DMS53 (cell line): ENCODE results near the gene ABR.
A peak's percentile ranks its signal among the peaks of the same experiment; 100 is the strongest.
"Not testable (repeated sequence)": the region's sequence is repeated elsewhere in the genome, so short reads cannot be mapped to it uniquely, and the experiment has no call there.

ENCODE experiments used
- DNase-seq: peaks from one replicate; lab custom pipeline; 2025; lab: John Stamatoyannopoulos, UW

The ABR gene

GRCh38 chr17:1047879-1048470 lies 131.8 kb downstream of the ABR start:
- DNase-seq, result no peak

- DNase-seq, result no peak
These were observed 132.5 kb downstream of the ABR start for GRCh38 chr17:1047177-1047878.

GRCh38 chr17:1045456-1045855 lies 134.3 kb downstream of the ABR start:
- DNase-seq, result no peak

DNA sequence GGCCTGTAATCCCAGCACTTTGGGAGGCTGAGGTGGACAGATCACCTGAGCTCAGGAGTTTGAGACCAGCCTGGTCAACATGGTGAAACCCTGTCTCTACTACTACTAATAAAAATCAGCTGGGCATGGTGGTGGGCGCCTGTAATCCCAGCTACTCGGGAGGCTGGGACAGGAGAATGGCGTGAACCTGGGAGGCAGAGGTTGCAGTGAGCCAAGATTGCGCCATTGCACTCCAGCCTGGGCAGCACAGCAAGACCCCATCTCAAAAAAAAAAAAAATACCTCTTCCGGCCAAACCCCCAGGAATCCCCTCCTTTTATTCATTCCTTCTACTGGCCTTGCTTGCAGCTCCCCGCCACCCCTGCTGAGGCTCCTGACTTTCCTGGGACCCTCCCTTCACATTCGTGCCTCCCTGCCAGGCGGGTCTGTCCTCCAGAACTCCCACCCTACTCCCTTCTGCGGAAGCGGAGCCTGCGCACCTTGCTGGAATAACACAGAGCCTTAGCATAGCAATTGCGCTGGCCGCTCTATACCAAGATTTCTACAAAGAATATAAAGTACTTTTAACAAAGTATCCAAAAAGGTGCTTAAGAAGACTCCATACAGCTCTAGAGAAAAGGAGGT lies 135.3 kb downstream of the ABR start:
- not testable (repeated sequence) for DNase-seq

DNA sequence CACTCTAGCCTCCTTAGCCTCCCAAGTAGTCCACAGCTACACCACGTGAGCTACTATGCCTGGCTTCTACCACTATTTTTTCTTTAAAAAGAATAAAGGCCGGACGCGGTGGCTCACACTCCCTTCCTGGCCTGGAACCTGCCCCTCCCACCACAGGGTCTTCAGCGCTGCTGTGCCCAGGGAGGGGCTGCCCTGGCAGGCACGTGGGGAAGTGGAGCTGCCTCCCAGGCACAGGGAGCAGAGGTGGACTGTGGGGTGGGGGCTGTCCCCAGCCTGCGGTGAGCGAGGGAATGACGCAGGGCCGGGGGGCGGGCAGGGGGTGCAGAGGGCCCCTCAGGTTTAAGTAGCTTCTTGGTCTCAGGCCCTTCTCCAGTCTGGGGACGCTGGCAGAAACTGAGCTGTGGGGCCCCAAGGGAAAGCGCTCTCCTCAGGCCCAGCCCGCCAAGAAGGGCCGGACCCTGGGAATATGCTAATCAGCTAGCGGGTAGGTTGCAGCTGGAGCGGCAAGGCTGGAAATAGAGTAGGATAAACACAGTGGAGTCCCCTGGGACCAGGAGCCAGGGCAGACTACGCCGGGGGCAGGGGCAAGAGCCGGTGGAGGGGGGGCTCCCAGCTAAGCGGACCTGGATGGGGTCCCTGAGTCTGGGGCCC lies 136.1 kb downstream of the ABR start:
- no peak for DNase-seq

- DNase-seq, result no peak
These were observed 137.3 kb downstream of the ABR start for GRCh38 chr17:1042486-1042885.

DNA sequence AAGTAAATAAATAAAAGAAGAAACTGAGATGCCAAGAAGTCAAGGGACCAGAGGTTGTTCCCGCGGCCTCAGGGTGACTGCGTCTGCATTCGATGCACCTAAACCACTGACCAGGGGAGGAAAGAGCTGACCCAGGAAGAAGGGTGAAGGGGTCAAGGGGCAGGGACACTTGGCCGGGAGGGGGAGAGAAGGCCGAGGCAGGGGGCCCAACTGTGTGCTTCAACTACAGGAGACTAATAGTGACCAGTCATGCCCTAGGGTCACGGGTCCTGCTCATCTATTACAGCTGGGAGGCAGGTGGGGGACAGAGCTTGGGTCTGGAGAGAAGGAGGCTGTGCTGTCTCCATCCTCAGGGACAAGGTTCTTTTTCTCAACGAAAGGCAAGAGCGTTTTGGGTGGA lies 138.0 kb downstream of the ABR start:
- DNase-seq, result no peak

GRCh38 chr17:1040216-1040600 lies 139.6 kb downstream of the ABR start:
- no peak for DNase-seq

GRCh38 chr17:1039511-1040215 lies 140.1 kb downstream of the ABR start:
- DNase-seq, result no peak

- DNase-seq, result no peak
These were observed 140.7 kb downstream of the ABR start for GRCh38 chr17:1039123-1039507.

GRCh38 chr17:1038459-1039122 lies 141.2 kb downstream of the ABR start:
- DNase-seq, result no peak

- no peak for DNase-seq
These were observed 142.4 kb downstream of the ABR start for GRCh38 chr17:1037238-1037879.

DNA sequence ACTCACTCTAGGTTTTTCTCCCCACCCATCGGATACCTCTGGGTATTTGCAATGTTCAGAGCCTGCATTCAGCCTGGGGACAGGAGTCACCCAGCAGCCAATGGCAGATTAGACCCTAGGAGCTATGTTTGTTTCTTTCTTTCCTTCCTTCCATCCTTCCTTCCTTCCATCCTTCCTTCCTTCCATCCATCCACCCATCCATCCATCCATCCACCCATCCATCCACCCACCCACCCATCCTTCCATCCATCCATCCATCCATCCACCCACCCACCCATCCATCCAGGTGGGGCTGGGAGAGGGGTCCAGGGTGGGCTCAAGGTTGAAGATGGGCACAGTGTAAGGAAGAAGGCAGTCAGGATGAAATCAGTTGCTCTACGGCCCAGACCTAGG lies 142.9 kb downstream of the ABR start:
- no peak for DNase-seq

DNA sequence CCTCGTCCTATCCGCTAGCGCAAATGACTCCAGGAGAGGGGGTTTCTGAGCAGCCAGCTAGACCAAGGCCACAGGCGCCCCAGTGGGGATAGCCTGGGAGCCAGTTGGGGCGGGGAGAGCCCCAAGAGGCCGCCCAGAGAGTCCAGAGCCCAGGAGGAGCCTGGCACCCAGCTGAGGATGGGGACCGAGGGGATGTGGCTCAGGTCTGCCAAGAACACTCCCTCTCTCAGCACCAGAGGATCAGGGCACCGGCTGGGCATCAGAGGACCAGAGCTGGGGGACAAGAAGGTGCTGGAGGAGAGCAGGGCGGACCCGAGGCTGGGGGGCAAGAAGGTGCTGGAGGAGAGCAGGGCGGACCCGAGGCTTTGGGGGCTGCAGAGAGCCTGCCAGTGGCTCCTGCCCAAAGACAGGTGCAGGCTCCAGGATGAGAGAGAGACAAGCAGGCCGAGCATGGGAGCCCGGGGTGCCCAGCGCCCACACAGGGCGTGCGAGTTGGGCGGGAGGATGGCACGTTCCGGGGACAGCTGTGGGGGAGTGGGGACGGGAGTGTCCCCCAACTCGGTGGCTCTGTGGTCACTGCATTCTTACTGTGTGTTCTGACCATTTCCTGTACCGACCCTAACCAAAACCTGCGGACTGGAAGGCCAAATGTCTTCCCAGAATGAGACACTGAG lies 143.5 kb downstream of the ABR start:
- no peak for DNase-seq

- DNase-seq, result no peak
These were observed 144.1 kb downstream of the ABR start for GRCh38 chr17:1035546-1036170.

GRCh38 chr17:1034652-1035210 lies 145.1 kb downstream of the ABR start:
- peak; percentile 27 for DNase-seq

GRCh38 chr17:1033503-1033902 lies 146.3 kb downstream of the ABR start:
- DNase-seq, result no peak

GRCh38 chr17:1032391-1032790 lies 147.4 kb downstream of the ABR start:
- DNase-seq, result no peak

DNA sequence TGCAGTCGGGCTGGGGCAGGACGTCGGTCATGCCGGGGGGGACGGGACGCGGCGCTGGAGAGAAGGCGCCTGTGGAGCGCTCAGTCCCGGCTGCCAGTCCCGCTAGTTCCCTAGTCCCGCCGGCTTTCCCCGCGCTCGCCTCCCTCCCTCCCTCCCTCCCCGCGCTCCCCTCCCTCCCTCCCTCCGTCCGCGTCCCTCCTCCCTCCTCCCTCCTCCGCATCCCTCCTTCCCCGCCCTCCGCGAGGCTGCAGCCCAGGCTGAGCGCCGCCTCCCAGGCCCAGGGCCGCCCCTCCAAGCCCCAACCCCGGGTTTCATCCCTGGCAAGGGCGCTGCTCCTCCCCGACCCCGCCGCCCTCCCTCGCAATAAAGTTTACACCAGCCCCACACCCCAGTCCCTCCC lies 148.1 kb downstream of the ABR start:
- no peak for DNase-seq
